ENCODE data around the gene ROBO2.

The ROBO2 gene

DNA sequence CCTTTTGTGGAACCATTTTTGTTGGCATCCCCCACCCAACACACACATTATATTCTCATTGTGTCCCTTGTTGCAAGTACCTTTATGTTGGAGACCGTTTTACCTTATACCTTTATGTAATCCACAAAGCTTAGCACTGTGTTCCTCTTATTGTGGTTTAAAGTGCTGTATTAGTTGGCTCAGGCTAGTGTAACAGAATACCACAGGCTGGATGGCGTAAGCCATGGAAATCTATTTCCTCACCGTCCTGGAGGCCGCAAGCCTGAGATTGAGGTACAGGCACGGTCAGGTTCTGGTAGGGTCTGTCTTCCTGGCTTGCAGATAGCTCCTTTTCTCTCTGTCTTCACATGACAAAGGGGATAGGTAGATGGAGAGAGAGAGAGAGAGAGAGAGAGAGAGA, 302.8 kb downstream of the ROBO2 start:
- DNase-seq (ENCODE audit: low read depth), result no peak
- TF ChIP-seq, protein P1, sequence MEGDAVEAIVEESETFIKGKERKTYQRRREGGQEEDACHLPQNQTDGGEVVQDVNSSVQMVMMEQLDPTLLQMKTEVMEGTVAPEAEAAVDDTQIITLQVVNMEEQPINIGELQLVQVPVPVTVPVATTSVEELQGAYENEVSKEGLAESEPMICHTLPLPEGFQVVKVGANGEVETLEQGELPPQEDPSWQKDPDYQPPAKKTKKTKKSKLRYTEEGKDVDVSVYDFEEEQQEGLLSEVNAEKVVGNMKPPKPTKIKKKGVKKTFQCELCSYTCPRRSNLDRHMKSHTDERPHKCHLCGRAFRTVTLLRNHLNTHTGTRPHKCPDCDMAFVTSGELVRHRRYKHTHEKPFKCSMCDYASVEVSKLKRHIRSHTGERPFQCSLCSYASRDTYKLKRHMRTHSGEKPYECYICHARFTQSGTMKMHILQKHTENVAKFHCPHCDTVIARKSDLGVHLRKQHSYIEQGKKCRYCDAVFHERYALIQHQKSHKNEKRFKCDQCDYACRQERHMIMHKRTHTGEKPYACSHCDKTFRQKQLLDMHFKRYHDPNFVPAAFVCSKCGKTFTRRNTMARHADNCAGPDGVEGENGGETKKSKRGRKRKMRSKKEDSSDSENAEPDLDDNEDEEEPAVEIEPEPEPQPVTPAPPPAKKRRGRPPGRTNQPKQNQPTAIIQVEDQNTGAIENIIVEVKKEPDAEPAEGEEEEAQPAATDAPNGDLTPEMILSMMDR (conservative IDR thresholded peaks at IDR 0.05; ENCODE audit: low read depth, low read length), result no peak
- H3K4me3 ChIP-seq (ENCODE audit: low read depth, low read length), result no peak overlapping the region

- no peak for DNase-seq (ENCODE audit: low read depth)
Measured at GRCh38 chr3:77345009-77345408, 305.1 kb downstream of the ROBO2 start.

GRCh38 chr3:77348244-77348855, 308.5 kb downstream of the ROBO2 start:
- DNase-seq (ENCODE audit: low read depth), result peak; percentile 55
- no peak overlapping the region for H3K4me3 ChIP-seq (ENCODE audit: low read depth, low read length)
- TF ChIP-seq, protein P1 (conservative IDR thresholded peaks at IDR 0.05; ENCODE audit: low read depth, low read length), result peak; percentile 68

More at GRCh38 chr3:77345009-77345408, 305.1 kb downstream of the ROBO2 start:
- TF ChIP-seq, protein P1 (conservative IDR thresholded peaks at IDR 0.05; ENCODE audit: low read depth, low read length), result no peak
- H3K4me3 ChIP-seq (ENCODE audit: low read depth, low read length), result no peak overlapping the region

GRCh38 chr3:77354958-77355357, 315.1 kb downstream of the ROBO2 start:
- no peak overlapping the region for H3K4me3 ChIP-seq (ENCODE audit: low read depth, low read length)
- no peak for DNase-seq (ENCODE audit: low read depth)
- TF ChIP-seq, protein P1 (conservative IDR thresholded peaks at IDR 0.05; ENCODE audit: low read depth, low read length), result no peak

GRCh38 chr3:77362936-77363335, 323.0 kb downstream of the ROBO2 start:
- no peak overlapping the region for H3K4me3 ChIP-seq (ENCODE audit: low read depth, low read length)
- DNase-seq (ENCODE audit: low read depth), result no peak
- TF ChIP-seq, protein P1 (conservative IDR thresholded peaks at IDR 0.05; ENCODE audit: low read depth, low read length), result no peak

GRCh38 chr3:77365152-77365551, 325.3 kb downstream of the ROBO2 start:
- no peak for DNase-seq (ENCODE audit: low read depth)
- TF ChIP-seq, protein P1 (conservative IDR thresholded peaks at IDR 0.05; ENCODE audit: low read depth, low read length), result no peak
- no peak overlapping the region for H3K4me3 ChIP-seq (ENCODE audit: low read depth, low read length)

DNA sequence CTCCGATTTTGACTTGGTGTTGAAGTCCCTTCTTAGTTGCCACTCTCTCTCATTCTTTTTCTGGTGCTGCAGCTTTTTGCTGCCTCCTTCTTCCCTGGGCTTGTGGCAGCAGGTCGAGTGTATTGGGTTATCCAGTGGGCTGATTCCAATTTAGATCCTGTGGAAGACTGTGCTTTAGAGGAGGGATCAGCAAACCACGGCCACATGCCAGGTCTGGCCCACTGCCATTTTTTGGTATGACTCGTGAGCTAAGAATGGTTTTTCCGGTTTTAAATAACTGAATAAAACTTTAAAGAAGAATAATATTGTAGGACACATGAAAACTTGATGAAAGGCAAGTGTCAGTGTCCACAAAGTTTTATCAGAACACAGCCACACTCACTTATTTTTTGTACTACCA, 330.5 kb downstream of the ROBO2 start:
- no peak overlapping the region for H3K4me3 ChIP-seq (ENCODE audit: low read depth, low read length)
- TF ChIP-seq, protein P1 (conservative IDR thresholded peaks at IDR 0.05; ENCODE audit: low read depth, low read length), result no peak
- DNase-seq (ENCODE audit: low read depth), result peak; percentile 71

All from choroid plexus epithelial cell (primary cell).